Osteoblast (primary cell): ENCODE results near the gene SLC7A5. TPM values are rescaled to one million over a fixed set of nuclear protein-coding genes. Genes with fewer than 3 reads are reported as not detected.
"Not testable (repeated sequence)": the region's sequence is repeated elsewhere in the genome, so short reads cannot be mapped to it uniquely, and the experiment has no call there.

ENCODE experiments used
- DNase-seq: peaks from one replicate; pipeline ENCODE4 v3.0.0; 2011; ENCODE audit warnings: low spot score, mixed read lengths; ENCODE audit not compliant: insufficient read length; ENCODE audit errors: missing footprints
- H2AFZ ChIP-seq: 2 replicates; pipeline ENCODE4 v1.6.0; 2011; ENCODE audit warnings: mild to moderate bottlenecking, low read length
- H3K27ac ChIP-seq: 2 replicates; pipeline ENCODE4 v1.5.1; 2011; ENCODE audit warnings: mild to moderate bottlenecking, low read depth, low read length, moderate library complexity
- H3K27me3 ChIP-seq: 2 replicates; pipeline ENCODE4 v1.6.0; 2012; ENCODE audit warnings: mild to moderate bottlenecking, control low read depth, inconsistent platforms, low read length, moderate library complexity; ENCODE audit not compliant: insufficient read depth
- H3K36me3 ChIP-seq: 2 replicates; pipeline ENCODE4 v1.5.1; 2011; ENCODE audit warnings: mild to moderate bottlenecking, low read length, control low read depth, moderate library complexity; ENCODE audit not compliant: insufficient read depth
- H3K4me1 ChIP-seq: 2 replicates; pipeline ENCODE4 v1.5.1; 2011; ENCODE audit warnings: mild to moderate bottlenecking, low read length, control low read depth, moderate library complexity; ENCODE audit not compliant: insufficient read depth
- H3K4me2 ChIP-seq: 2 replicates; pipeline ENCODE4 v1.6.0; 2011; ENCODE audit warnings: mild to moderate bottlenecking, low read length; ENCODE audit not compliant: insufficient read depth
- H3K4me3 ChIP-seq: fragments of 200-600 bp; sonication (generic); 3 replicates; pipeline ENCODE4 v1.5.1; 2012; ENCODE audit warnings: mild to moderate bottlenecking, low read length, inconsistent platforms; ENCODE audit not compliant: insufficient read depth
- H3K79me2 ChIP-seq: 2 replicates; pipeline ENCODE4 v1.6.0; 2012; ENCODE audit warnings: mild to moderate bottlenecking, low read length, control low read depth, inconsistent platforms; ENCODE audit not compliant: insufficient read depth
- H3K9me3 ChIP-seq: 2 replicates; pipeline ENCODE4 v1.5.1; 2011; ENCODE audit warnings: low read depth, low read length, control low read depth
- H4K20me1 ChIP-seq: 2 replicates; pipeline ENCODE4 v1.6.0; 2012; ENCODE audit warnings: mild to moderate bottlenecking, low read length, control low read depth; ENCODE audit not compliant: insufficient read depth
- total RNA-seq: library from RNA; depleted of rRNA; stranded (reverse); fragments of >200 nt; gene quantifications from 2 replicates; pipeline ENCODE4 v1.2.3, GENCODE V29; 2012
- TF ChIP-seq, protein P1 (sequence below): IDR thresholded peaks from 2 replicates; pipeline ENCODE4 v1.5.1; 2011; ENCODE audit warnings: mild to moderate bottlenecking, low read depth, low read length, moderate library complexity; ENCODE audit errors: extremely low read depth

Gene SLC7A5
- total RNA-seq, 1 donor, result 90.8 TPM

DNA sequence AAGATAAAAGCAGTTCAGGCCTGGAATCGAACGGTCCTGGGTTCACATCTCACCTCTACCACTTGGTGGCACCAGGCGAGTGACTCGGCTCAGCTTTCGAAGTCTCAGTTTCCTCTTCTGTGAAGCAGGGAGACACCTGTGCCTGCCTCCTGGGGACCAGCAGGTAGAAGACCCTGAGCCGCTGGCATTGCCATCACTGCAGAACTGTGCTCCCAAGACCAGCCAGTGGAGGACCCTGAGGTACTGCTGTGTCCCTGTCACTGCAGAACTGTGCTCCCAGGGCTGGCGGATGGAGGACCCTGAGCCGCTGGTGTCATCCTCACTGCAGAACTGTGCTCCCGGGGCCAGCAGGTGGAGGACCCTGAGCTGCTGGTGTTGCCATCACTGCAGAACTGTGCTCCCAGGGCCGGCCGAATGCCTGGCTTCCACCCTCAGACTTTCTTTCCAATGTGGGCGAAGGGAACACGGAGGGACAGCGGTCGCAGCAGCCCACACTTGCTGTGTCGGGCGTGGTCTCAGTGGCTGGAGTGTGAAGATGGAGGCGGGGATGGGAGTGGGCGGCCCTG lies 8.7 kb upstream of the SLC7A5 start:
- Histone ChIP-seq H3K27me3 (peaks cover 12% of the 10 kb centered on the region), H2AFZ (no peak overlapping the region), H3K27ac (no peak overlapping the region), H3K4me1 (no peaks in the 10 kb centered on the region), H3K4me2 (no peak overlapping the region), H3K36me3 (no peaks in the 10 kb centered on the region), H4K20me1 (no peaks in the 10 kb centered on the region), H3K79me2 (no peaks in the 10 kb centered on the region), H3K9me3 (no peaks in the 10 kb centered on the region), H3K4me3 (no peak overlapping the region)
- DNase-seq, result no peak
- TF ChIP-seq, protein P1, sequence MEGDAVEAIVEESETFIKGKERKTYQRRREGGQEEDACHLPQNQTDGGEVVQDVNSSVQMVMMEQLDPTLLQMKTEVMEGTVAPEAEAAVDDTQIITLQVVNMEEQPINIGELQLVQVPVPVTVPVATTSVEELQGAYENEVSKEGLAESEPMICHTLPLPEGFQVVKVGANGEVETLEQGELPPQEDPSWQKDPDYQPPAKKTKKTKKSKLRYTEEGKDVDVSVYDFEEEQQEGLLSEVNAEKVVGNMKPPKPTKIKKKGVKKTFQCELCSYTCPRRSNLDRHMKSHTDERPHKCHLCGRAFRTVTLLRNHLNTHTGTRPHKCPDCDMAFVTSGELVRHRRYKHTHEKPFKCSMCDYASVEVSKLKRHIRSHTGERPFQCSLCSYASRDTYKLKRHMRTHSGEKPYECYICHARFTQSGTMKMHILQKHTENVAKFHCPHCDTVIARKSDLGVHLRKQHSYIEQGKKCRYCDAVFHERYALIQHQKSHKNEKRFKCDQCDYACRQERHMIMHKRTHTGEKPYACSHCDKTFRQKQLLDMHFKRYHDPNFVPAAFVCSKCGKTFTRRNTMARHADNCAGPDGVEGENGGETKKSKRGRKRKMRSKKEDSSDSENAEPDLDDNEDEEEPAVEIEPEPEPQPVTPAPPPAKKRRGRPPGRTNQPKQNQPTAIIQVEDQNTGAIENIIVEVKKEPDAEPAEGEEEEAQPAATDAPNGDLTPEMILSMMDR, result peak; percentile 29

DNA sequence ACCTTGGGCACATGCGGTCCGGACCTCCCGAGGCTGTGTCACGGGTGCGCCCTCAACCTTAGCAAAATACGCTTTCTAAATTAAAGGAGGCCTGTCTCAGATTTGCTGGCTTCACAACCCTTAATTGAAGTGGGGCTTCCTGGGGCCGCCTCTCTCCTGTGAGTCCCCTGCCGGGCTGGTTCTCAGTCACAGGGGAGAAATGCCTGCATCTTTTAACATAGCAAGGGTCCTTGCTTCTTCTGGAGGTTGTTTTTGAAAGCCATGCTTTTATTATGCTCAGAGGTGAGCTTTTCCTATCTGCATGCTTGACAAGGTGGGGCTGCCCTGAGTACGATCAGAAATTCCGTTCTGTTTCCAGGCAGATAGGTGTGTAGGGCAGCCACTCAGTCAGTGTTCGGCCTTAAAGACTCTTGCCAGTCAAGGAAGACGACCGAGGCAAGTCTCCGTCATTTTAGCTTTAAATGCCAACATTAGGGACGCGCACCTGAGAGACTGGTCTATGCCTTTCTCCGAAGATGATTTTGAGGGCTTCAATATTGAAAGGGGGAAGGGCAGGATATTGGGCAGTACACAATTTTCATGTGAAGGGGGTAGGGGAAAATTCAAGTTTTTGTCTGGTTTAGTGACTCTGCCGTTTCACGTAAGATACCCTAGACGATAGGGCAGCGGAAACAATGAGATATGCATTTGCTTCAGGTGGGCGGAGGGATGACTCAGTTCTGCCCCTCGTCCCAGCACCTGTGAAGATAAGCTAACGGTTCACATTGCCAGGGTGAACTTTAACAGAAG lies 5.5 kb upstream of the SLC7A5 start:
- no peaks in the 10 kb centered on the region for H4K20me1 ChIP-seq
- H3K36me3 ChIP-seq, result no peaks in the 10 kb centered on the region
- H3K79me2 ChIP-seq, result no peaks in the 10 kb centered on the region
- H3K27me3 ChIP-seq, result peaks cover 6% of the 10 kb centered on the region
- H3K9me3 ChIP-seq, result no peaks in the 10 kb centered on the region
- no peak overlapping the region for H3K4me2 ChIP-seq
- H3K4me1 ChIP-seq, result peaks cover 14% of the 10 kb centered on the region
- TF ChIP-seq, protein P1, result no peak
- no peak overlapping the region for H3K27ac ChIP-seq
- no peak overlapping the region for H3K4me3 ChIP-seq
- DNase-seq, result no peak
- H2AFZ ChIP-seq, result no peak overlapping the region

DNA sequence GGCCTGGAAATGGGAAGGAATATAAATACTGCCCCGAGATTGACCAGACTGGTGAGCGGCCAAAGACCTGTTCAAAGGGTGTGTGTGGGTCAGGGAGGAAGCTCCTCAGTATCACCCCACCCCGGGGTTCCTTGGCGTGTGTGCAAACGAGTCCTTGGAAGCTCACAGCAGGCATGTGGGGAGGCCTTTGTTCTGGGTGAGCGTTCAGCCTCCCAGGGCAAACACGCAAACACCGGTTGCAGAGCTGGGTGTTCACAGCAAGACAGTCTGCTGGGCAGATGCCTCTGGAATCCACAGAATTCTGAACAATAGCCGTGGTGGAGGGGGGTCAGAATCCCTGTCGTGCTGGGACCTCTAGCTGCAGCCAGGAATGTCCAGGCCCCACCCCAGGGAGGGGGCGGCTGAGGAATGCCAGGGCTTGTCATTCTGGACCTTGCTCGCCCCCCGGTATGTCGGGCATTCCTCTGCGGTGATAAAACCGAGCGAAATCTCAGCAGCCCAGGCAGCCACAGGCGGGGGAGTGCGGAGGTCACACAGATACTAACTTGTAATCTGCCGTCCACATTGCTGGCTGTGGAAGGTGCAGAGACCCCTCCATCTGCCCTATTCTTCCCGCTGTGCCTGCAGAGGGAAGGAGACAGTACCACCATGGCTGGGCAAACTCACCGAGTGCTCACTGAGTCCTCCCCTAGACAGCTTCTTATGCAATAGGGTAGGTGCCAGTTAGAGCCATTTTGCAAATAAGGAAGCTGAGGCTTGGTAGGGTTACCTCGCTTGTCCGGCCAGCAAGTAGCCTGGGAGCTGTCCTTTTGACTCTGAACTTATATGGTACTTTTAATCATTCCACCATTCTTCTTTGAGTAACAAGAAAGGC lies 1.3 kb upstream of the SLC7A5 start:
- H3K36me3 ChIP-seq, H2AFZ ChIP-seq, H3K4me3 ChIP-seq, H3K9me3 ChIP-seq, H3K27me3 ChIP-seq: not testable (repeated sequence)
- Histone ChIP-seq H3K4me2 (peak overlapping the region; percentile 46), H3K4me1 (peaks cover 27% of the 10 kb centered on the region), H3K27ac (peak overlapping the region; percentile 93), H3K79me2 (peaks cover 33% of the 10 kb centered on the region), H4K20me1 (peaks cover 24% of the 10 kb centered on the region)
- DNase-seq, result peak; percentile 53

DNA sequence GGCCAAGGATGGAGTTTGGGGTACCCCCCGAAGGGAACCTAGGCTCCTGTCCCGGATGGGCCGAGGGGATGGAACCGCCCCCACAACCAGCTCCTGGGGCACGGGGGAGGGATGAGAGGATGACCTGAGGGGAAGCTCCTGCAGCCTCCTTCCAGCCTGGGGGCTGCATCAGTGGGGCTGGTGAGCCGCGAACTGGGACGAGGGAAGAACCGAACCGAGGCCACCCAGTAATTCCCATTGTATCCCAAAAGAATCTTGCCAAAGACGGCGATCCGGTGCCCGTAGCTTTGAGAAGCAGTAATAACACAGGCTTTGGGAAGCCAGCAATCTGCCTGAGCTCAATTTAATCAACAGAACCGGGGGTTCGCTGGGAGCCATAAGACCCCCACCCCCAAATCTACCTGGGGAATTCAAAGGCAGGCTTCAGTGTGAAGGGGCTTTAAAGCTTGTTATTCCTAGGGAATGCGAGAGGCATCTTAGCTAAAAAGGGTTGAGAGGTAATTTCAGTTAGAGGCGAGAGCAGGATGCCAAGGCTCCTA lies 641 bp upstream of the SLC7A5 start:
- H3K4me2 ChIP-seq, result peak overlapping the region; percentile 46

DNA sequence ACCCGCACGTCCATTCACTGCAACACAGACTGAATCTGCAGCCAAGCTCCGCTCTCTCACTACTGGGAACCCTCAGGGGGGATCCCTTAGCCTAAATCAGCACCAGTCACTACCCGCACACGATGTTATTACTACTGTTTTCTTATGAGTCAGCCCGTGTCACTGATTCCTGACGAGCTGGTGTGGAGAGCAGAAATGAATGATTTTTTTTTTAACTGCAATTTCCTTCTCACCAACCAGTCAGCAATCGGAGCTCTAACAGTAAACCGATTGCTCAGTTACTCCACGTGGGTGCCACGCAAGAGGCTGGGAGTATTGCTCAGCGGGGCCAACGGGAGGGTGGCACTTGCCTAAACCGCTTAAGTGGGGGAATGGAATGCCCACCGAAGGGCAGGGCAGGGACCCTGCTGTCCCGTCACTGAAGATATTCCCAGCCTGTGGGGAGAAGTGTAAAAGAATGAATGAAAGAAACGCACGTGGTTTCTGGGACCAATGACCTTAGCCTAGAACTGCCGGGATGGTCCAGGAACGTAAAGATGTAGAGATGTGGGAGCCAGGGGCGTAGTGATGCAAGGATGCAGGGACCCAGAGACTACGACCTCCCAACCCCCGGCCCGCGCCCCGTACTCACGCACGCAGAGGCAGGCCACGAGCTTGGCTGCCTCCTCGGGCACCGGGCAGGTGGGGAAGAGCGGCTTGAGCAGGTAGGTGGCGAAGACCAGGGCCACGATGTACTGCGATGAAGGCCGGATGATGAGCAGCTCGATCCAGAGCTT lies 865 bp downstream of the SLC7A5 start:
- peak; percentile 93 for DNase-seq
- H3K79me2 ChIP-seq, result peaks cover 52% of the 10 kb centered on the region
- peak overlapping the region; percentile 87 for H3K4me2 ChIP-seq
- not testable (repeated sequence) for H2AFZ ChIP-seq, H3K27me3 ChIP-seq, H3K9me3 ChIP-seq
- peaks cover 41% of the 10 kb centered on the region for H3K4me1 ChIP-seq
- peaks cover 13% of the 10 kb centered on the region for H3K36me3 ChIP-seq
- H3K4me3 ChIP-seq, result peak overlapping the region; percentile 83
- H4K20me1 ChIP-seq, result peaks cover 38% of the 10 kb centered on the region
- H3K27ac ChIP-seq, result peak overlapping the region; percentile 95

More for the DNA sequence above, 641 bp upstream of the SLC7A5 start:
- Histone ChIP-seq H3K36me3 (peaks cover 11% of the 10 kb centered on the region), H3K27ac (peak overlapping the region; percentile 93), H4K20me1 (peaks cover 30% of the 10 kb centered on the region), H3K79me2 (peaks cover 39% of the 10 kb centered on the region), H3K4me1 (peaks cover 33% of the 10 kb centered on the region)
- not testable (repeated sequence) for H3K9me3 ChIP-seq, H2AFZ ChIP-seq, DNase-seq, H3K4me3 ChIP-seq, H3K27me3 ChIP-seq

DNA sequence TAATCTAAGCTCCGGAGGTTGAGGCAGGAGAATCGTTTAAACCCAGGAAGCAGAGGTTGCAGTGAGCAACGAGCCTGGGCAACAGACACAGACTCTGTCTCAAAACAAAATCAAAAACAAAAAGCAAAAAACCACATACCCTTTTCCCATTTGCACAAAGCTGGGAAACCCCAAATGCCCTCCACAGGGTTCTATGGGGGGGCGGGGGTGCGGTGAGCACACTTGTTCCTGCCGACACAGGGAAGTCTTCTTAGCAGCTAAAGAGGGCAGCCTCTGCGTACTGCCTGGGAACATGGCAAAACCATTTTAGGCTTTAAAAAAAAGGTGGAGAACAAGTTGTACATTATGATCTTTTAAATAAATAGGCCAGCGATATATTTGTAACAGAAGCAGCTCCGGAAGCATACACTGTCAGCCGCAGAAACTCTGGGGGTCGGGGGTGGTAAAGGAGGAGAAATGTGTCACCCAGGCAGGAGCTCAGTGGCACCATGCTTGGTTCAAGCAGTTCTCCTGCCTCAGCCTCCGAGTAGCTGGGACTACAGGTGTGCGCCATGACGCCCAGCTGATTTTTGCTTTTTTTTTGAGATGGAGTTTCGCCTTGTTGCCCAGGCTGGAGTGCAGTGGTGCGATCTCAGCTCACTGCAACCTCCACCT lies 3.3 kb downstream of the SLC7A5 start:
- H3K79me2 ChIP-seq, result peaks cover 76% of the 10 kb centered on the region
- peak overlapping the region; percentile 28 for H3K4me2 ChIP-seq
- H3K27ac ChIP-seq, result peak overlapping the region; percentile 23

More for the DNA sequence above, 3.3 kb downstream of the SLC7A5 start:
- H3K4me1 ChIP-seq, result peaks cover 41% of the 10 kb centered on the region
- not testable (repeated sequence) for DNase-seq, H2AFZ ChIP-seq, H3K27me3 ChIP-seq, H3K9me3 ChIP-seq
- H3K4me3 ChIP-seq, result peak overlapping the region; percentile 35
- peaks cover 27% of the 10 kb centered on the region for H3K36me3 ChIP-seq
- H4K20me1 ChIP-seq, result peaks cover 56% of the 10 kb centered on the region
